HL-60 (cell line): ENCODE measurements around the gene LIMK1.

Source experiments
- CTCF ChIP-seq: IDR thresholded peaks from one replicate; pipeline ENCODE4 v1.5.1; 2011; ENCODE audit warnings: low read length, control low read depth, inconsistent platforms; ENCODE audit not compliant: insufficient read depth
- POLR2AphosphoS5 ChIP-seq: IDR thresholded peaks from 2 replicates; pipeline ENCODE4 v1.6.1; 2012; ENCODE audit warnings: low read depth

- no peak for TF ChIP-seq CTCF
- no peak for TF ChIP-seq POLR2AphosphoS5
These were observed 54.8 kb downstream of the LIMK1 start for GRCh38 chr7:74138334-74138867.
